Left hindlimb (tissue), 1 donor: ENCODE results near the gene PGA4.
"Not testable (repeated sequence)": the region's sequence is repeated elsewhere in the genome, so short reads cannot be mapped to it uniquely, and the experiment has no call there.

ENCODE experiments used
- DNase-seq: peaks from one replicate; pipeline ENCODE4 v3.0.0-alpha.2; 2018

Gene PGA4

DNA sequence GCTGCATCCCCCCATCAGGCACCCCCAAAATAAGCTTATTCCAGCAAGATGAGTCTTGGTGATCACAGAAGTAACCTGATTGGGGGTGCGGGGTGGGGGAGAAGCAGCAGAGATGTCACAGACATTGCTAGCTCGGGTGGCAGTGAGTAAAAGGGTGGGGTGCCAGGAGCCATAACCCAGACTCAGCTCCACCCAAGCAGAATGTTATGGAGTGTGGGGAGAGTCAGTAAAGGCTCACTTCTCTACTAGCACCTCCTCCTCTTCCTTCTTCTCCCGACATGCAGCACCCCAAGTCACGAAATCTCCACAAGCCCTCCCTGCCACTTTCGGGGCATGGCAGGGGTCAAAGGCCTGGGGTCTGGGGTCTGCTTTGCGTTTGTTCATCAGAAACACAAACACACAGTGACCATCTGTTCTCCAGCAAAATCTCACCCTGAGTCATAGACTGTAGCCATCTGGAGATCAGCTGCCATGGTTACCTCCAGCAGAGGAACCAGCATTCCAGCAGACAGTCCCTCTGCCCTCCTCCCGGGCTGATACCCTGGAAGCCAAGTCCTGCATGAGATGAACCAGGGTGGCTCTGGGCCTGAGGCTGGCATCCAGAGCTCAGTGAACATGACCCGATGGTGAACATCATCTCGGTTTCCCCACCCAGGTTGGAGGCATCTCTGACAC, 14.4 kb upstream of the PGA4 start:
- DNase-seq, result not testable (repeated sequence)

DNA sequence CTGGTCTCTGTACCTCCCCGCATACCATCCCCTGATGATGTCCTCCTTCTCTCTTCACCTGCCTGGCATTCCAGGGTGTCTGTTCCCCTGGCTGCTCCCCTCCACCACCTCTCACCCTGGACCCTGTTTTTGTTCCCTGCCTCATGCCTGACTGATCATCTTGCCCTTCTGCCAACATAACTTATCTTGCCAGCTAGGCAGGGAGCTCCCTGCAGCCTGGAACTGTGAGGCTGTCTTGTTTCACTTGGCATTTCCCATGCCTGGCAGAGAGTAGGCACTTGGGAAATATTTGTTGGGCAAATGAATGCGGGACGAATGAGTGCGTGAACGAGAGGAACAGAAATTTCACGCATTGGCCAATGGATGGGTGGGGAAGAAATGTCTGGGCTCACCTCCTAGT, 11.5 kb upstream of the PGA4 start:
- DNase-seq, result not testable (repeated sequence)

DNA sequence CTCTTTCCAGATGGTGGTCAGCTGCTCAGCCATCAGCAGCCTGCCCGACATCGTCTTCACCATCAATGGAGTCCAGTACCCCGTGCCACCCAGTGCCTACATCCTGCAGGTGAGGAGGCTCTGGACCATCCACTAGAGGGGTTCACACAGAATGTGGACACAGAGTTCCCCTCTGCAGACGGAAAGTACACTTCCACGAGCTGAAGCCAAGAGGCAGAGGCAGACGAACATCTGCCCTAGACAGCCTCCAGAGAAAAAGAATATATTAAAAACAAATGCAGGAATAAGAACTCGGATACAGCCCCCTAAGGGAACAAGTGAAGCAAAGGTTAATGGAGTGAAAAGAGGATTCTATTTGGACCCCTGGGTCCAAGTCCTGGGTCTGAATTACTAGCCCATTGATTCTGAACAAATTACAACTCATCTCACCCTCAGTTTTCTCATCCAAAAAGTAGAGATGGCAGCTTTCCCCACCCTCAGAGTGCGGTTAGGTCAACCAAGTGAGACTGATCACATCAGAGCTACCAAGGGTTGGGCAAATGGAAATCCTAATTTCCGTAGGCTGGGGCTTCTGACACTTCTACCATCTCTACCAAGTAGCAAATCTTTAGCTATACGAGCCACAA, 10.7 kb upstream of the PGA4 start:
- not testable (repeated sequence) for DNase-seq

GRCh38 chr11:61212202-61212601, 9.9 kb upstream of the PGA4 start:
- not testable (repeated sequence) for DNase-seq

GRCh38 chr11:61213711-61214324, 8.3 kb upstream of the PGA4 start:
- not testable (repeated sequence) for DNase-seq

- DNase-seq, result not testable (repeated sequence)
Measured at GRCh38 chr11:61218306-61218705, 3.8 kb upstream of the PGA4 start.

GRCh38 chr11:61219016-61219415, 3.1 kb upstream of the PGA4 start:
- not testable (repeated sequence) for DNase-seq

- DNase-seq, result not testable (repeated sequence)
Measured at GRCh38 chr11:61222692-61223091, 545 bp downstream of the PGA4 start.

- not testable (repeated sequence) for DNase-seq
Measured at GRCh38 chr11:61226457-61227137, 4.5 kb downstream of the PGA4 start.

- DNase-seq, result not testable (repeated sequence)
Measured at GRCh38 chr11:61229458-61229857, 7.3 kb downstream of the PGA4 start.

GRCh38 chr11:61231033-61231432, 8.9 kb downstream of the PGA4 start:
- DNase-seq, result not testable (repeated sequence)

GRCh38 chr11:61231585-61231984, 9.4 kb downstream of the PGA4 start:
- not testable (repeated sequence) for DNase-seq

DNA sequence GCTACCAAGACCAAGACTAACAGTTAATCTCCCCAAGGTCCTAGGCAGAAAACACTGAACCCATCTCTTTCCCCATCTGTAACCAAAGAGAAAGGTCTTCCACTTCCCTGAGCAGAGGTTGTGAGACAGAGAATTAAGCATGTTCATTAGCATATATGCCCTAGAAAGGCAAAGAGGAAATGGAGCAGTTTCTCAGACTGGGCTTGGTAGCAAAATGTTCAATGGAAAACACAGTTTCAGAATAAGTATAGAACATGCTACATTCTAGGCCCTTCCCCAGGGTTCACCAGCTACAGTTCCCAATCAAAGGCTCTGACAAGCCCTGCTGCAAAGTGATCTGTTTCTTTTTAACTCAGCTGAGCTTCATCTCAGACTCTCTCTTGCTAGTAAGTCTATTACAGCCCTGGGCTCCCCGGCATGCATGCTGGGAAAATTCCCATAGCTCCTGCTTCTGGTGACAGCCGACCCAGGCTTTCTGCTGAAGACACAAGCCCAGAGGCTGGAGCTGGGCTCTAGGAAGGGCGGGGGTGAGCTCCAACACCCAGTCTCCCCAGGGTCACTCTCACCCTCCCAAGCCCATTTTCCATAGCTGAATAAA, 10.5 kb downstream of the PGA4 start:
- DNase-seq, result not testable (repeated sequence)

- DNase-seq, result not testable (repeated sequence)
Measured at GRCh38 chr11:61237130-61237529, 15.0 kb downstream of the PGA4 start.

- DNase-seq, result not testable (repeated sequence)
Measured at GRCh38 chr11:61240288-61240687, 18.1 kb downstream of the PGA4 start.

GRCh38 chr11:61240875-61241274, 18.7 kb downstream of the PGA4 start, which contains the start of gene PGA5:
TSS of gene PGA5 (plus strand) at chr11:61241175. CDS start at chr11:61241227, 52 bp downstream.
- not testable (repeated sequence) for DNase-seq

DNA sequence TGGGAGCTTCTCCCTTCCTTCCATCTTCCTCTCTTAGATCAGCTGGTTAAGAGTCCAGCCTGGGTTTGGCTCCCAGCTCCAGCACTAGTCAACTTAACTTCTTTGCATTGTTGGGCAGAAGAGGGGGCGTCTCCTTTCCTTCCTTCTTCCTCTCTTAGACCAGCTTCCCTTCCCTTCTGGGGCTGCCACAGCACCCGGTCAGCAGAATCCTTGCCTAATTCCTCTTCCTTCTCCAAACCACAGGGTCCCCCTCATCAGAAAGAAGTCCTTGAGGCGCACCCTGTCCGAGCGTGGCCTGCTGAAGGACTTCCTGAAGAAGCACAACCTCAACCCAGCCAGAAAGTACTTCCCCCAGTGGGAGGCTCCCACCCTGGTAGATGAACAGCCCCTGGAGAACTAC, 19.4 kb downstream of the PGA4 start:
- not testable (repeated sequence) for DNase-seq

DNA sequence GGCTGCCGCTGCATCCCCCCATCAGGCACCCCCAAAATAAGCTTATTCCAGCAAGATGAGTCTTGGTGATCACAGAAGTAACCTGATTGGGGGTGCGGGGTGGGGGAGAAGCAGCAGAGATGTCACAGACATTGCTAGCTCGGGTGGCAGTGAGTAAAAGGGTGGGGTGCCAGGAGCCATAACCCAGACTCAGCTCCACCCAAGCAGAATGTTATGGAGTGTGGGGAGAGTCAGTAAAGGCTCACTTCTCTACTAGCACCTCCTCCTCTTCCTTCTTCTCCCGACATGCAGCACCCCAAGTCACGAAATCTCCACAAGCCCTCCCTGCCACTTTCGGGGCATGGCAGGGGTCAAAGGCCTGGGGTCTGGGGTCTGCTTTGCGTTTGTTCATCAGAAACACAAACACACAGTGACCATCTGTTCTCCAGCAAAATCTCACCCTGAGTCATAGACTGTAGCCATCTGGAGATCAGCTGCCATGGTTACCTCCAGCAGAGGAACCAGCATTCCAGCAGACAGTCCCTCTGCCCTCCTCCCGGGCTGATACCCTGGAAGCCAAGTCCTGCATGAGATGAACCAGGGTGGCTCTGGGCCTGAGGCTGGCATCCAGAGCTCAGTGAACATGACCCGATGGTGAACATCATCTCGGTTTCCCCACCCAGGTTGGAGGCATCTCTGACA, 23.3 kb downstream of the PGA4 start:
- DNase-seq, result not testable (repeated sequence)

DNA sequence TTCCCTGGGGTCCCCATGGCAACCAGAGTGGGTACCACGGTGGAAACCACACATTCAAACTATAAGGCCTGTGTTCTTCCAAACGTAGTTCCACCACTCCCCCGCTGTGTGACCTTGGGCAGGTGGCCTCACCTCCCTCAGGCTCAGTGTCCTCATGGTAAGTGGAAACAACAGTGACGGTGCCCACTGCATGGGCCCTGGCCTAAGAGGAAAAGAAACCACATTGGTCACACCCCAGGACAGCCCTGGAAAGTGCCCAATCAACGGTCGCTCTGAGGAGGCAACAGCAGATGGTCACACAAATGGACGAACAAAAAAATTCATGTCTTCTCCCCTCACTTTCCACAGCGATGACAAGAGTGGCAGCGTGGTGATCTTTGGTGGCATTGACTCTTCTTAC, 25.9 kb downstream of the PGA4 start:
- not testable (repeated sequence) for DNase-seq

DNA sequence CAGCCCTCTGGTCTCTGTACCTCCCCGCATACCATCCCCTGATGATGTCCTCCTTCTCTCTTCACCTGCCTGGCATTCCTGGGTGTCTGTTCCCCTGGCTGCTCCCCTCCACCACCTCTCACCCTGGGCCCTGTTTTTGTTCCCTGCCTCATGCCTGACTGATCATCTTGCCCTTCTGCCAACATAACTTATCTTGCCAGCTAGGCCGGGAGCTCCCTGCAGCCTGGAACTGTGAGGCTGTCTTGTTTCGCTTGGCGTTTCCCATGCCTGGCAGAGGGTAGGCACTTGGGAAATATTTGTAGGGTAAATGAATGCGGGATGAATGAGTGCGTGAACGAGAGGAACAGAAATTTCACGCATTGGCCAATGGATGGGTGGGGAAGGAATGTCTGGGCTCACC, 27.1 kb downstream of the PGA4 start:
- not testable (repeated sequence) for DNase-seq

DNA sequence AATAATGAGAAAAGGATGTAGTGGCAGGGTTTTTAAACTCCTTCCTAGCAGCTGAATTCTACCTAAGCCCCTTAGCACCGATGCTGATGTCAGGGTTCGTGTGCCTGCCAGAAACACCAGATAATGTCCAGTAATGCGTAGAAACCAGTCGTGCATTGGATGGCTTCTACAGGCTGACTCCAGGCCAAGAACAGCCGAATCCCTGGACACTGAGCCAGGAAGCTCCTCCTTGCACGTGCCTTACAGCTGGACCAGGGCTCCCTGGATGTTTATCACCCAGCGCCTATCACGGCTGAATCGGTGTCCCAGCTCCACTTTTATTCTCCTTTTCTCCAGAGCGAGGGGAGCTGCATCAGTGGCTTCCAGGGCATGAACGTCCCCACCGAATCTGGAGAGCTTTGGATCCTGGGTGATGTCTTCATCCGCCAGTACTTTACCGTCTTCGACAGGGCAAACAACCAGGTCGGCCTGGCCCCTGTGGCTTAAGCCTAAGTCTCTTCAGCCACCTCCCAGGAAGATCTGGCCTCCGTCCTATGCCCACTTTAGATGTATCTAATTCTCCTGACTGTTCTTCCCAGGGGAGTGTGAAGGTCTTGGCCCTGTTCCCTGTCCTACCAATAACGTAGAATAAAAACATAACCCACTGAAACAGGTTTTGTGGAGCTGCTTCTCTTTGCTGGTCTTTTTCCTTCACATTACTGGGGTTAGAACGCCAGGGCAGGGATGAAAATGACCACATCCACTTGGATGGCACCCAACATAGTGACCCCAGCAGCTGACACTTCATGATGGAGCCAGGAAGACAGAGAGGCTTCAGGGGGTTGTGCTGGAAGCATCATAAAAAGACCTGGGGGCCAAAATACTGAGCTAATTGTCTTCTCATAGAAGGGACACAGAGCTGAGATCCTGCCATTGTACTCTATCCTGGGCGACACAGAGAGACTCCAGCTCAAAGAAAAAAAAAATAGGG, 28.9 kb downstream of the PGA4 start:
- peak; percentile 85 for DNase-seq
